ENCODE results near the gene SMC4.

Gene SMC4

DNA sequence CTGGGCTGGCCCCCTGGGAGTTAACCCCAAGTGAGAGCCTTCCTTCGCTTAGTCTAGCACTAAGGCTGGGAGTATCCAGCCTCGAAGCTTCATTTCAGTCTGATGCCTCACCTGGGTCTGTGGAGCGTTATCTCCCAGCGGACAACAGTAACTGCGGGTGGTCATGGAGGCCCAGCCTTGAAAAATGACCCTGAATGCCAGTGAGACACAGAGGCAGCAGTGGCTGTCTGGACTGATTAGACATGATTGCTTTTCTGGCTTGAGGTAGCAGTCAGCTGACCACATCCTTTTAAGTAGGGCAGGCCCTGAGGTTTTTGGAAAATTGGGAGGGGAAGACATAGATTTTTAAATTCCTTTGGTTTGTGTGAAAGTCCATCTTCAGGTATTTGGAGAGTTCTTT is 78.3 kb downstream of the SMC4 start:
- no peak for DNase-seq (ENCODE audit: low read depth)

DNA sequence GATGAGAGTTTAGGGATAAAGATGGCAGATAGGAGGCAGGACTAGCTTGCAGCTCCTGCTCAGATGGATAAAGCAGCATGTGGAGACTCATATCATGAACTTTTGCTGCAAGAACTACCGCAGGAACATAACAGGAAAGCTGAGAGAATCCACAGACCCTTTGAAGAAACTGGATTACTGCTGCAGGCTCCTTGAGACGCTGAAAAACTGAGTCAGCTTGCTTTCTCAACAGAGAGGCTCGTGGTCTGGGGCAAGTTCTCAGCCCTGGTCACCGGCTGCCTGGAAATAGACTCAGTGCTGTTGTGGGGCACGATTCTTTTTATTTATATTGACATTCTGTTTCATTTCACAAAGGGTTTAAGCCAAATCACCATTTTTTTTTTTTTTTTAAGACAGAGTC is 78.9 kb downstream of the SMC4 start:
- no peak for DNase-seq (ENCODE audit: low read depth)

- no peak for DNase-seq (ENCODE audit: low read depth)
Observed at GRCh38 chr3:160479376-160479775, 79.9 kb downstream of the SMC4 start.

GRCh38 chr3:160480931-160481330 is 81.5 kb downstream of the SMC4 start:
- DNase-seq (ENCODE audit: low read depth), result no peak

- DNase-seq (ENCODE audit: low read depth), result no peak
Observed at GRCh38 chr3:160481856-160482255, 82.4 kb downstream of the SMC4 start.

DNA sequence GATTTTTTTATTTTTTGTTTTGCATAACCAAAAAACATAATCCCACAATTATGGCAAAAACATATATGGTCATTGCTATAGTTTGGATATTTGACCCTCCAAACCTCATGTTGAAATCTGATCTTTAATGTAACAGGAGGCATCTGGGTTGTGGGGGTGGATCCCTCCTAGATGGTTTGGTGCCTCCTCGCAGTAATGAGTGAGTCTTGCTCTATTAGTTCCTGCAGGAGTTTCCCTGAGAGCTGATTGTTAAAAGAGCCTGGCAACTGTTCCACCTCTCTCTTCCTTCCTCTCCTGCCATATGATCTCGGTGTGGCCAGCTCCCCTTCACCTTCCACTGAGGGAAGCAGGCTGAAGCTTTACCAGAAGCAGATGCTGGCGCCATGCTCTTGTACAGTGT is 83.3 kb downstream of the SMC4 start:
- no peak for DNase-seq (ENCODE audit: low read depth)

Data from activated T-cell treated with anti-CD3 and anti-CD28 coated beads for 1 hour (primary cell).